GM12872 (cell line): ENCODE measurements around the gene FOXA1.

Experiments used
- TF ChIP-seq, protein P1 (sequence below): IDR thresholded peaks from 3 replicates; pipeline ENCODE4 v1.5.1; 2011; ENCODE audit warnings: low read depth, mild to moderate bottlenecking, low read length, moderate library complexity; ENCODE audit not compliant: insufficient read depth

FOXA1 gene

GRCh38 chr14:37558740-37559139 is 36.3 kb downstream of the FOXA1 start:
- TF ChIP-seq, protein P1, sequence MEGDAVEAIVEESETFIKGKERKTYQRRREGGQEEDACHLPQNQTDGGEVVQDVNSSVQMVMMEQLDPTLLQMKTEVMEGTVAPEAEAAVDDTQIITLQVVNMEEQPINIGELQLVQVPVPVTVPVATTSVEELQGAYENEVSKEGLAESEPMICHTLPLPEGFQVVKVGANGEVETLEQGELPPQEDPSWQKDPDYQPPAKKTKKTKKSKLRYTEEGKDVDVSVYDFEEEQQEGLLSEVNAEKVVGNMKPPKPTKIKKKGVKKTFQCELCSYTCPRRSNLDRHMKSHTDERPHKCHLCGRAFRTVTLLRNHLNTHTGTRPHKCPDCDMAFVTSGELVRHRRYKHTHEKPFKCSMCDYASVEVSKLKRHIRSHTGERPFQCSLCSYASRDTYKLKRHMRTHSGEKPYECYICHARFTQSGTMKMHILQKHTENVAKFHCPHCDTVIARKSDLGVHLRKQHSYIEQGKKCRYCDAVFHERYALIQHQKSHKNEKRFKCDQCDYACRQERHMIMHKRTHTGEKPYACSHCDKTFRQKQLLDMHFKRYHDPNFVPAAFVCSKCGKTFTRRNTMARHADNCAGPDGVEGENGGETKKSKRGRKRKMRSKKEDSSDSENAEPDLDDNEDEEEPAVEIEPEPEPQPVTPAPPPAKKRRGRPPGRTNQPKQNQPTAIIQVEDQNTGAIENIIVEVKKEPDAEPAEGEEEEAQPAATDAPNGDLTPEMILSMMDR: no peak

DNA sequence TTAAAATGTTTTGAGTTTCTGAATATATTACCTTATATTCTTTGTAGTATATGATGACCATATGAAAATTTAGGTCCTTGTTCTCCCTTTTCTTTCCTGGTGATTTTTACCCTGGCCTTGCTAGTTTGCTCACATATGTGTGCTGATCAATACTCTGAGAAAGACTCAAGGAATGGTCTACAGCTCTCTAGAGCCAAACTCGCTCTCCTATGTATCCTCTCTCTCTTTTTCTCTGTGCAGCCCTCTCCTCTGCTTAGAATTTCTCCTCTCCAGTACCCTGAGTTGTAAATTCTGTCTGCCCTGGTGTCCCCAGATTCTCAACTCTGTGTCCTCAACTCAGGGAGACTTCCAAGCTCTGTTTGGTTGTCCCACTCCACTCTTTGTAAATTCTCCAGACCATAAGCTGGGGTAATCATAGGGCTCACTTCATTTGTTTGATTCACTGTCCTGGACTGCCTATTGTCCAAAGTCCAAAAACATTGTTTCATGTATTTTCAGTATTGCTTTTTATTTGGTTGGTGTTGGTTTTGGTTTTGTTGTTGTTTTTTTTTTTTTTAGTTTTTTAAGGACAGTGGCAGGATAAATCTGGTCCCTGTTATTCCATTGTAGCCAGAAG is 41.0 kb downstream of the FOXA1 start:
- TF ChIP-seq, protein P1: no peak

DNA sequence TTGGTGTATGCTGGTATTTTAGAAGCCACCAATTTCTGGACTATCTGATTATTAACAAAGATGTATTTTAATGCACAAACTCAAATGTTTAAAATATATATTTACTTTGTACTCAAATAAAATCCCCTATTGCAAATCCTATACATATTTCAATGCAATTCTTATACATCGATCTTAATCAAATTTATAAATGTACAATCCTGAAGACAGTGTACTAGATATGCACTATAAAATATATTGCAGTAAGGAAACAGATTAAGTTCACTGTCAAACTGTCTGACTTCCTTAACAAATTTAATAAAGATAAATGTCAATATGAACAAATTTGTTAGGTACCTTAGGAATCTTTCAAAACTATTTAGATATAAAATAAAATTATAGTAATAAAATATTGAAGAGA is 43.9 kb downstream of the FOXA1 start:
- TF ChIP-seq, protein P1: no peak

DNA sequence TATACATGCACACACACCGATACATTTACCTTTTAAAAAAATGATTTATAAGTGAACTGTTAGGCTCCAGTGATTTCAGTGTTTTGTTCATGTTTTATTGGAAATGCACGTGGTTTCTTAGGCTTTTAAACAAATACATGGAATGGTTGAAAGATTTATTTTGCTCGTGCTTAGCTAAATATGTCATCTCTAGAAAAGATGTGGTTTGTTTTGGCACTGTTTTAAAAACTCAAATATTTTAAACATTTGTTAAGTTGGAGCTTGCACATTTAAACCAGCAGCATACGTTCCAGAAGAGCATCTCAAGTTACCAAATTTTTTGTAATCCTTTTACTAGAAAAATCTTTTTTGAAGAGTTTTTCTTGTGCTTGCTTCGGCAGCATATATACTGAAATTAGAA is 44.5 kb downstream of the FOXA1 start:
- TF ChIP-seq, protein P1: no peak

DNA sequence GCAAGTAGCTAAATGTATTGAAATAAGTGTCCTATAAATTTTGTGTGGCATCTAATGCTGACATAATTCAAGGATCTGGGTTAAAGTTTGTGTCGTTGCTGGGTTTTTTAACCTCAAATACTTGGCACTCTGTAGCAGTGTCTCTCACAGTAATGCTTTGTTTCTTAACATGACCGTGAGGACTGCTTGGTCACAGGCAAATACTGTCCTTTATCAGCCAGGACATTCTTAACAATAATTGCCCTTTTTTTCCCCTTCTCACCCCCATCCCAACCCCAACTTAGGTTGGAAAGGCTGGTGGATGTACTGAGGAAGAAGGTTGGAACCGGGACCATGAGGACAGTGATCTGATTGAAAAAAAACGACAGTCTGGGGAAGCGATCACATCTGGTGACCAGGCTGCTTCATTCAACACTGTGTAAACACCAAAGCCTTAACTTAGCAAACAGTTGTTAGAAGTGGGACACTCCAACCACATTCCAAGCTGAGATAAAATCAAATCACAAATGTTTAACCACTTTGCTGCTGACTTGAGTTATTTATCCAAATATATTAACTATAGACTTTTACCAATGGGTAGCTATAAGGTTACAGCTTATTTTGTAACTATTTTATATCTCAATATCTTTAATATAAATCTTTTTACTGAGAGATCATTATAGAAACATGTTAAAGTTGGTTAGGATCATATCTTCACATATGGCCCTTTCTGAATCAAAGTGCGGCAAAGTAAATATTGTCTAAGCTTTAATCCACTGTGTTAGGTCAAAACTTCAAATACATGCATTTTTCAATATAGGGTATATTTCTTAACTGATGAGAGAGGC is 48.2 kb downstream of the FOXA1 start:
- TF ChIP-seq, protein P1: no peak

DNA sequence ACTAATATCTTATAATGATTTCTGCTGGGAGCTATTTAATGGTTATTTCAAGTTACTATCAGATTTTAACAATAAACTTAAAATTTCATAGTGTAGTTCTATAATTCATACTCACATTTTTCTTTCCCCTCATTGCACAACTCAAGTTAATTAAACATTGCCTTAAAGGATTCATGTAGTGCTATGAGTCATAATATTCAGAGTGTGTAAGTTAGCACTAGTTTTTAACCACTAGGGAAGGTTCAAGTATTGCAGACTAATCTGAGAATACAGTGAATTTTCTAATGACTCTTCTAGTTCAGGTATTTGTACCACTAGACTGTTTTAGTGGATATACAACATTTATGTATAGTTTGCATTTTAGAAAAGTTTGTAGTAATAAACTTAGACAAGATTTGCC is 49.9 kb downstream of the FOXA1 start:
- TF ChIP-seq, protein P1: no peak

DNA sequence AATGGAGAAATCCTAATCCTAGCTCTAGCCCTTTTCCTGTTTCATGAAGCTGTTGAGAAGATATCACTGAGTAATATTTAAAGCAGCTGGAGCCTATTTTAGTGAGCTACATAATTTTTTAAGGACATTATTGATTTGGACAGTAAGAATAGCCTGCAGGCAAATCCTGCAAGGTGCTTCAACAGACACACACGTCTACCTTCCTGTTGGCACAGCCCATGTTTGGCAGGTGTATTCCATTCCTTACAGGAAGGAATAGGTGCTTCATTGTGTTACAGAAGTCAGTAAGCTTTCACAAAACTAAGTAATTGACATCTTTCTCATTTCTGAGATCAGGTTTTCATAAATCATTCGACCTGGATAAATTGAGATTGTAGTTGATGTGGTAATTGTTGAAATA is 50.6 kb downstream of the FOXA1 start:
- TF ChIP-seq, protein P1: no peak
